ENCODE results near the gene SIGLEC5. TPM values are rescaled to one million over a fixed set of nuclear protein-coding genes. Genes with fewer than 3 reads are reported as not detected.

SIGLEC5 gene
- total RNA-seq, 1 experiment from 2014 or later = not detected

- no TSS peak for BruUV-seq (replicated peaks)
- H3K36me3 Mint-ChIP-seq (ENCODE audit: insufficient read depth, unreplicated experiment) = no peaks in the 10 kb centered on the region
- intact Hi-C loops (cut with micrococcal nuclease; ENCODE audit: unreplicated experiment) = no loop called here
- H3K4me3 Mint-ChIP-seq (ENCODE audit: low read depth, unreplicated experiment) = no peak overlapping the region
- no peaks in the 10 kb centered on the region for H3K9me3 Mint-ChIP-seq (ENCODE audit: low read depth, unreplicated experiment)
- TF ChIP-seq CTCF (IDR thresholded peaks at IDR 0.05; ENCODE audit: unreplicated experiment) = no peak
- no peak overlapping the region for H3K27ac Mint-ChIP-seq (ENCODE audit: unreplicated experiment)
- CTCF ChIA-PET = no interaction called here
- H3K27me3 Mint-ChIP-seq (ENCODE audit: unreplicated experiment) = peaks cover 93% of the 10 kb centered on the region
- DNase-seq = no peak
- no peaks in the 10 kb centered on the region for H3K4me1 Mint-ChIP-seq (ENCODE audit: low read depth, unreplicated experiment)
Observed at GRCh38 chr19:51610576-51610975, 19.6 kb downstream of the SIGLEC5 start.

GRCh38 chr19:51607920-51608562, 22.2 kb downstream of the SIGLEC5 start:
- intact Hi-C loops (cut with micrococcal nuclease; ENCODE audit: unreplicated experiment) = no loop called here
- H3K36me3 Mint-ChIP-seq (ENCODE audit: insufficient read depth, unreplicated experiment) = no peaks in the 10 kb centered on the region
- peak; percentile 91 for DNase-seq
- H3K27ac Mint-ChIP-seq (ENCODE audit: unreplicated experiment) = no peak overlapping the region
- H3K9me3 Mint-ChIP-seq (ENCODE audit: low read depth, unreplicated experiment) = no peaks in the 10 kb centered on the region
- TF ChIP-seq CTCF (IDR thresholded peaks at IDR 0.05; ENCODE audit: unreplicated experiment) = peak; percentile 80
- no peak overlapping the region for H3K4me3 Mint-ChIP-seq (ENCODE audit: low read depth, unreplicated experiment)
- CTCF ChIA-PET = interaction anchor here (0.6 to 0.9 kb wide), 3 partner anchors 49 to 269 kb away, joined by 3 read pairs; no protein-coding TSS in a partner anchor
- H3K27me3 Mint-ChIP-seq (ENCODE audit: unreplicated experiment) = peaks cover 80% of the 10 kb centered on the region
- BruUV-seq (replicated peaks) = no TSS peak
- H3K4me1 Mint-ChIP-seq (ENCODE audit: low read depth, unreplicated experiment) = no peaks in the 10 kb centered on the region

- BruUV-seq (replicated peaks) = no TSS peak
- H3K4me1 Mint-ChIP-seq (ENCODE audit: low read depth, unreplicated experiment) = no peaks in the 10 kb centered on the region
- DNase-seq = no peak
- intact Hi-C loops (cut with micrococcal nuclease; ENCODE audit: unreplicated experiment) = no loop called here
- H3K9me3 Mint-ChIP-seq (ENCODE audit: low read depth, unreplicated experiment) = no peaks in the 10 kb centered on the region
- H3K27me3 Mint-ChIP-seq (ENCODE audit: unreplicated experiment) = peaks cover 70% of the 10 kb centered on the region
- no peak overlapping the region for H3K27ac Mint-ChIP-seq (ENCODE audit: unreplicated experiment)
- no peak overlapping the region for H3K4me3 Mint-ChIP-seq (ENCODE audit: low read depth, unreplicated experiment)
- H3K36me3 Mint-ChIP-seq (ENCODE audit: insufficient read depth, unreplicated experiment) = no peaks in the 10 kb centered on the region
- no peak for TF ChIP-seq CTCF (IDR thresholded peaks at IDR 0.05; ENCODE audit: unreplicated experiment)
- CTCF ChIA-PET = interaction anchor here (0.9 kb wide), 2 partner anchors 50 kb away, joined by 3 to 4 read pairs; no protein-coding TSS in a partner anchor
Observed at GRCh38 chr19:51607077-51607476, 23.1 kb downstream of the SIGLEC5 start.

GRCh38 chr19:51602189-51602854, 27.9 kb downstream of the SIGLEC5 start:
- Mint-ChIP-seq H3K36me3 (ENCODE audit: insufficient read depth, unreplicated experiment) (no peaks in the 10 kb centered on the region), H3K27ac (ENCODE audit: unreplicated experiment) (no peak overlapping the region), H3K27me3 (ENCODE audit: unreplicated experiment) (peaks cover 29% of the 10 kb centered on the region), H3K4me3 (ENCODE audit: low read depth, unreplicated experiment) (no peak overlapping the region), H3K4me1 (ENCODE audit: low read depth, unreplicated experiment) (no peaks in the 10 kb centered on the region), H3K9me3 (ENCODE audit: low read depth, unreplicated experiment) (no peaks in the 10 kb centered on the region)
- DNase-seq = no peak
- no peak for TF ChIP-seq CTCF (IDR thresholded peaks at IDR 0.05; ENCODE audit: unreplicated experiment)
- CTCF ChIA-PET = no interaction called here
- intact Hi-C loops (cut with micrococcal nuclease; ENCODE audit: unreplicated experiment) = no loop called here
- BruUV-seq (replicated peaks) = no TSS peak

Measured in Calu3 (cell line).